WTC11 (cell line): ENCODE measurements around the gene GJB3. TPM values are rescaled to one million over a fixed set of nuclear protein-coding genes. Genes with fewer than 3 reads are reported as not detected.

ENCODE experiments used
- ATAC-seq: fragments of 200-7000 bp; cut with Tn5 transposase; 2 replicates; pipeline ENCODE4 v1.10.0; 2021; ENCODE audit warnings: mild to moderate bottlenecking, moderate library complexity
- CTCF ChIA-PET: fragments of 300-600 bp; sonication (Branson Sonifier 250); formaldehyde crosslinking; loops from one replicate; lab custom pipeline; 2021; ENCODE audit warnings: antibody characterized with exemption; lab: Charles Lee
- POLR2A ChIA-PET: fragments of 350-600 bp; sonication (Branson Sonifier 250); formaldehyde crosslinking; loops from one replicate; lab custom pipeline; 2021; ENCODE audit warnings: antibody characterized with exemption; lab: Charles Lee
- DNase-seq: peaks from one replicate; pipeline ENCODE4 v3.0.0; 2021; ENCODE audit warnings: low spot score
- H3K27ac Mint-ChIP-seq: 2 replicates; pipeline ENCODE4 v1.8.0; 2021; ENCODE audit warnings: mixed read lengths
- H3K27me3 Mint-ChIP-seq: 2 replicates; pipeline ENCODE4 v1.8.0; 2021; ENCODE audit warnings: low read depth, mild to moderate bottlenecking, moderate library complexity, mixed read lengths
- H3K36me3 Mint-ChIP-seq: 2 replicates; pipeline ENCODE4 v1.8.0; 2021; ENCODE audit warnings: mixed read lengths
- H3K4me1 Mint-ChIP-seq: 2 replicates; pipeline ENCODE4 v1.8.0; 2022; ENCODE audit warnings: mixed read lengths
- H3K4me3 Mint-ChIP-seq: 2 replicates; pipeline ENCODE4 v1.8.0; 2021; ENCODE audit warnings: mild to moderate bottlenecking, moderate library complexity, mixed read lengths
- H3K9me3 Mint-ChIP-seq: 2 replicates; pipeline ENCODE4 v1.8.0; 2021; ENCODE audit warnings: mixed read lengths
- CBFB ChIP-seq: sonication (generic); formaldehyde crosslinking; IDR thresholded peaks from 2 replicates; pipeline ENCODE4 v1.8.1; 2022; ENCODE audit warnings: mild to moderate bottlenecking, low read depth, missing genetic modification reagents
- CREM ChIP-seq: sonication (generic); formaldehyde crosslinking; IDR thresholded peaks from 2 replicates; pipeline ENCODE4 v1.8.1; 2022; ENCODE audit warnings: mild to moderate bottlenecking, missing genetic modification reagents, moderate library complexity
- ETV6 ChIP-seq: sonication (generic); formaldehyde crosslinking; IDR thresholded peaks from 2 replicates; pipeline ENCODE4 v1.8.1; 2022; ENCODE audit warnings: mild to moderate bottlenecking, missing genetic modification reagents
- FOXP1 ChIP-seq: sonication (generic); formaldehyde crosslinking; IDR thresholded peaks from 2 replicates; pipeline ENCODE4 v1.8.0; 2022; ENCODE audit warnings: missing genetic modification reagents, mild to moderate bottlenecking, moderate library complexity, borderline replicate concordance
- IRF2 ChIP-seq: sonication (generic); formaldehyde crosslinking; IDR thresholded peaks from 2 replicates; pipeline ENCODE4 v1.8.0; 2022; ENCODE audit warnings: low read depth, missing genetic modification reagents, borderline replicate concordance
- JUN ChIP-seq: sonication (generic); formaldehyde crosslinking; IDR thresholded peaks from 2 replicates; pipeline ENCODE4 v1.8.0; 2023; ENCODE audit warnings: mild to moderate bottlenecking, missing genetic modification reagents
- MXD4 ChIP-seq: fragments of 250-450 bp; sonication (Bioruptor Pico); IDR thresholded peaks from 2 replicates; pipeline ENCODE4 v1.8.0; 2021; ENCODE audit warnings: mild to moderate bottlenecking, moderate library complexity, borderline replicate concordance
- NFE2L1 ChIP-seq: sonication (generic); formaldehyde crosslinking; IDR thresholded peaks from 2 replicates; pipeline ENCODE4 v1.8.1; 2023; ENCODE audit warnings: missing genetic modification reagents
- NR3C1 ChIP-seq: sonication (generic); formaldehyde crosslinking; conservative IDR thresholded peaks from 2 replicates; pipeline ENCODE4 v1.8.1; 2023; ENCODE audit warnings: low read depth, mild to moderate bottlenecking, missing genetic modification reagents
- OVOL2 ChIP-seq: fragments of 250-450 bp; sonication (Bioruptor Pico); IDR thresholded peaks from 2 replicates; pipeline ENCODE4 v1.9.0; 2021; ENCODE audit warnings: mild to moderate bottlenecking, borderline replicate concordance
- SP1 ChIP-seq: sonication (generic); formaldehyde crosslinking; conservative IDR thresholded peaks from 2 replicates; pipeline ENCODE4 v1.8.1; 2022; ENCODE audit warnings: missing genetic modification reagents
- TEAD4 ChIP-seq: sonication (generic); formaldehyde crosslinking; IDR thresholded peaks from 2 replicates; pipeline ENCODE4 v1.8.0; 2022; ENCODE audit warnings: mild to moderate bottlenecking, missing genetic modification reagents
- TP53 ChIP-seq: sonication (generic); formaldehyde crosslinking; IDR thresholded peaks from 2 replicates; pipeline ENCODE4 v1.8.1; 2023; ENCODE audit warnings: mild to moderate bottlenecking, missing genetic modification reagents
- ZNF219 ChIP-seq: sonication (generic); formaldehyde crosslinking; IDR thresholded peaks from 2 replicates; pipeline ENCODE4 v1.8.0; 2023; ENCODE audit warnings: missing genetic modification reagents, mild to moderate bottlenecking, borderline replicate concordance
- ZNF232 ChIP-seq: sonication (generic); formaldehyde crosslinking; IDR thresholded peaks from 2 replicates; pipeline ENCODE4 v1.8.0; 2022; ENCODE audit warnings: mild to moderate bottlenecking, missing genetic modification reagents
- ZNF317 ChIP-seq: sonication (generic); formaldehyde crosslinking; IDR thresholded peaks from 2 replicates; pipeline ENCODE4 v1.8.1; 2023; ENCODE audit warnings: low read depth, mild to moderate bottlenecking, moderate library complexity, missing genetic modification reagents, borderline replicate concordance
- ZNF423 ChIP-seq: fragments of 250-450 bp; sonication (Bioruptor Pico); IDR thresholded peaks from 2 replicates; pipeline ENCODE4 v2.1.2; 2022; ENCODE audit warnings: mild to moderate bottlenecking, moderate library complexity
- total RNA-seq: library from RNA; stranded (reverse); gene quantifications from 3 replicates; pipeline ENCODE4 v1.2.3, GENCODE V29; 2021
- TF ChIP-seq, protein P1 (sequence below): fragments of 250-450 bp; sonication (Bioruptor Pico); IDR thresholded peaks from 2 replicates; pipeline ENCODE4 v1.9.0; 2021; ENCODE audit warnings: mild to moderate bottlenecking
- TF ChIP-seq, protein P2 (sequence below): fragments of 250-450 bp; sonication (Bioruptor Pico); IDR thresholded peaks from 2 replicates; pipeline ENCODE4 v1.9.0; 2021; ENCODE audit warnings: mild to moderate bottlenecking
- TF ChIP-seq, protein P3 (sequence below): fragments of 250-450 bp; sonication (Bioruptor Pico); conservative IDR thresholded peaks from 2 replicates; pipeline ENCODE4 v1.9.0; 2021; ENCODE audit warnings: mild to moderate bottlenecking
- TF ChIP-seq, protein P4 (sequence below): sonication (generic); formaldehyde crosslinking; IDR thresholded peaks from 2 replicates; pipeline ENCODE4 v1.8.1; 2022; ENCODE audit warnings: missing genetic modification reagents, borderline replicate concordance
- TF ChIP-seq, protein P5 (sequence below): sonication (generic); formaldehyde crosslinking; IDR thresholded peaks from 2 replicates; pipeline ENCODE4 v1.8.1; 2023; ENCODE audit warnings: mild to moderate bottlenecking, missing genetic modification reagents
- TF ChIP-seq, protein P6 (sequence below): sonication (generic); formaldehyde crosslinking; IDR thresholded peaks from 2 replicates; pipeline ENCODE4 v1.8.0; 2022; ENCODE audit warnings: mild to moderate bottlenecking, missing genetic modification reagents
- TF ChIP-seq, protein P7 (sequence below): sonication (generic); formaldehyde crosslinking; IDR thresholded peaks from 2 replicates; pipeline ENCODE4 v1.8.1; 2022; ENCODE audit warnings: low read depth, missing genetic modification reagents, borderline replicate concordance

The GJB3 gene
- total RNA-seq, 1 experiment from 2014 or later = 0.46 TPM

DNA sequence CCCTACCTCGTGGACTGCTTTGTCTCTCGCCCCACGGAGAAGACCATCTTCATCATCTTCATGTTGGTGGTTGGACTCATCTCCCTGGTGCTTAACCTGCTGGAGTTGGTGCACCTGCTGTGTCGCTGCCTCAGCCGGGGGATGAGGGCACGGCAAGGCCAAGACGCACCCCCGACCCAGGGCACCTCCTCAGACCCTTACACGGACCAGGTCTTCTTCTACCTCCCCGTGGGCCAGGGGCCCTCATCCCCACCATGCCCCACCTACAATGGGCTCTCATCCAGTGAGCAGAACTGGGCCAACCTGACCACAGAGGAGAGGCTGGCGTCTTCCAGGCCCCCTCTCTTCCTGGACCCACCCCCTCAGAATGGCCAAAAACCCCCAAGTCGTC is 13.8 kb downstream of the GJB3 start:
- H3K4me3 Mint-ChIP-seq = no peak overlapping the region
- no peak overlapping the region for H3K27ac Mint-ChIP-seq
- no peaks in the 10 kb centered on the region for H3K36me3 Mint-ChIP-seq
- ChIA-PET POLR2A (no interaction called here), CTCF (no interaction called here)
- DNase-seq (no peak), ATAC-seq (no peak)
- peaks cover 17% of the 10 kb centered on the region for H3K4me1 Mint-ChIP-seq
- TF ChIP-seq NFE2L1 (no peak), FOXP1 (CRISPR knock-in tag) (no peak), SP1 (CRISPR knock-in tag) (no peak), TEAD4 (CRISPR knock-in tag) (no peak), OVOL2 (CRISPR knock-in tag) (no peak), ZNF423 (CRISPR knock-in tag) (no peak), ZNF317 (no peak), ZNF232 (no peak), JUN (CRISPR knock-in tag) (no peak), MXD4 (CRISPR knock-in tag) (no peak), NR3C1 (no peak), CREM (no peak)
- TF ChIP-seq, protein P1, sequence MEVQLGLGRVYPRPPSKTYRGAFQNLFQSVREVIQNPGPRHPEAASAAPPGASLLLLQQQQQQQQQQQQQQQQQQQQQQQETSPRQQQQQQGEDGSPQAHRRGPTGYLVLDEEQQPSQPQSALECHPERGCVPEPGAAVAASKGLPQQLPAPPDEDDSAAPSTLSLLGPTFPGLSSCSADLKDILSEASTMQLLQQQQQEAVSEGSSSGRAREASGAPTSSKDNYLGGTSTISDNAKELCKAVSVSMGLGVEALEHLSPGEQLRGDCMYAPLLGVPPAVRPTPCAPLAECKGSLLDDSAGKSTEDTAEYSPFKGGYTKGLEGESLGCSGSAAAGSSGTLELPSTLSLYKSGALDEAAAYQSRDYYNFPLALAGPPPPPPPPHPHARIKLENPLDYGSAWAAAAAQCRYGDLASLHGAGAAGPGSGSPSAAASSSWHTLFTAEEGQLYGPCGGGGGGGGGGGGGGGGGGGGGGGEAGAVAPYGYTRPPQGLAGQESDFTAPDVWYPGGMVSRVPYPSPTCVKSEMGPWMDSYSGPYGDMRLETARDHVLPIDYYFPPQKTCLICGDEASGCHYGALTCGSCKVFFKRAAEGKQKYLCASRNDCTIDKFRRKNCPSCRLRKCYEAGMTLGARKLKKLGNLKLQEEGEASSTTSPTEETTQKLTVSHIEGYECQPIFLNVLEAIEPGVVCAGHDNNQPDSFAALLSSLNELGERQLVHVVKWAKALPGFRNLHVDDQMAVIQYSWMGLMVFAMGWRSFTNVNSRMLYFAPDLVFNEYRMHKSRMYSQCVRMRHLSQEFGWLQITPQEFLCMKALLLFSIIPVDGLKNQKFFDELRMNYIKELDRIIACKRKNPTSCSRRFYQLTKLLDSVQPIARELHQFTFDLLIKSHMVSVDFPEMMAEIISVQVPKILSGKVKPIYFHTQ (CRISPR knock-in tag) = no peak
- TF ChIP-seq, protein P2, sequence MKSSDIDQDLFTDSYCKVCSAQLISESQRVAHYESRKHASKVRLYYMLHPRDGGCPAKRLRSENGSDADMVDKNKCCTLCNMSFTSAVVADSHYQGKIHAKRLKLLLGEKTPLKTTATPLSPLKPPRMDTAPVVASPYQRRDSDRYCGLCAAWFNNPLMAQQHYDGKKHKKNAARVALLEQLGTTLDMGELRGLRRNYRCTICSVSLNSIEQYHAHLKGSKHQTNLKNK (CRISPR knock-in tag) = no peak
- TF ChIP-seq, protein P3, sequence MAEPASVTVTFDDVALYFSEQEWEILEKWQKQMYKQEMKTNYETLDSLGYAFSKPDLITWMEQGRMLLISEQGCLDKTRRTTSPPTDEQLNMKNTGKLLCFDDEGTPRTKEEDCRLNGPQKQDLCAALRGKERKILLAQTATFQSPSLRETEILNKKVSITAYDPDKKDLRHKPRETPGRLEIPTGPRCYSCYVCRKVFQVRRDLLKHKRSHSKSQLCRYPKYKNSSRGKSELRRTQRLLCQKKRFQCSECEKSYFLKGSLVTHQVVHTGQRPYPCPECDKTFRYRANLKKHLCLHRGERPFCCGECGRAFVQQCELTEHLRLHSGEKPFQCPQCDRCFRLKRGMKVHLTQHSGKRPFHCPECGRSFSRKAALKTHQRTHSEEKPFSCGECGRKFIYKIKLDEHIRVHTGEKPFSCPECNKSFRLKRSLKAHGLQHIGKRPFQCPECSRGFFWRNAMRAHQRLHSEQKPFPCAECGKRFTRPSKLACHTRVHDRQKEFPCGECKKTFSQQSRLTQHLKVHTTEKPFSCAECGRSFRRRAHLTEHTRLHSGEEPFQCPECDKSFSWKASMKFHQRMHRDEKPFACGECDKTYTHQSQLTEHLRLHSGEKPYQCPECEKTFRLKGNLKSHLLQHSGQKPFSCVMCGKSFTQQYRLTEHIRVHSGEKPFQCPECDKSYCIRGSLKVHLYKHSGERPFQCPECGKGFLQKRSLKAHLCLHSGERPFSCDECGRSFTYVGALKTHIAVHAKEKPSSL (CRISPR knock-in tag) = no peak
- H3K27me3 Mint-ChIP-seq = peaks cover 27% of the 10 kb centered on the region
- H3K9me3 Mint-ChIP-seq = no peaks in the 10 kb centered on the region

DNA sequence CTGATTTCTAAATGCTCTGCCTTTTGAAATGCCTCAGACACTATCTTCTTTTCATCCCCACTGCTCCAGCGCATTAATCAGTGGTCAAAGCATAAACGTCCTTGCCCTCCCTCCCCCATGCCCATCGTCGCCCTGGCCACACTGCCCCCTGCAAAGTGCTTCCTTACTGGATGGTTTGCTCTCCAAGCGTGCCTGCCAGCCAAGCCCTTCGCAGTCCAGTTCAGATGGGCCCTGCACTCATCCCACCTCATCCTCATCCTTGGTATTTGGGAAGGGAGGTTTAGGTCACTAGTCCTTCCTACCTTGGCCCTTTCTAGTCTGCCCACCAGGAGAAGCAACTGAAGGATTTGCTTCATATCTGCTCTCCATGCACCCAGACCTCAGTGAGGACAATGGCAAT is 14.9 kb downstream of the GJB3 start:
- no peak for DNase-seq
- ChIA-PET POLR2A (no interaction called here), CTCF (interaction anchor here (1.8 to 2.3 kb wide), 3 partner anchors 10 to 64 kb away, joined by 9 to 27 read pairs (median 15); partner anchors contain the start of gene SMIM12)
- ATAC-seq = no peak
- Mint-ChIP-seq H3K9me3 (no peaks in the 10 kb centered on the region), H3K4me1 (peaks cover 17% of the 10 kb centered on the region), H3K27me3 (peaks cover 29% of the 10 kb centered on the region), H3K36me3 (no peaks in the 10 kb centered on the region), H3K27ac (no peak overlapping the region), H3K4me3 (no peak overlapping the region)
- TF ChIP-seq, protein P4, sequence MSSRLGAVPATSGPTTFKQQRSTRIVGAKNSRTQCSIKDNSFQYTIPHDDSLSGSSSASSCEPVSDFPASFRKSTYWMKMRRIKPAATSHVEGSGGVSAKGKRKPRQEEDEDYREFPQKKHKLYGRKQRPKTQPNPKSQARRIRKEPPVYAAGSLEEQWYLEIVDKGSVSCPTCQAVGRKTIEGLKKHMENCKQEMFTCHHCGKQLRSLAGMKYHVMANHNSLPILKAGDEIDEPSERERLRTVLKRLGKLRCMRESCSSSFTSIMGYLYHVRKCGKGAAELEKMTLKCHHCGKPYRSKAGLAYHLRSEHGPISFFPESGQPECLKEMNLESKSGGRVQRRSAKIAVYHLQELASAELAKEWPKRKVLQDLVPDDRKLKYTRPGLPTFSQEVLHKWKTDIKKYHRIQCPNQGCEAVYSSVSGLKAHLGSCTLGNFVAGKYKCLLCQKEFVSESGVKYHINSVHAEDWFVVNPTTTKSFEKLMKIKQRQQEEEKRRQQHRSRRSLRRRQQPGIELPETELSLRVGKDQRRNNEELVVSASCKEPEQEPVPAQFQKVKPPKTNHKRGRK (CRISPR knock-in tag) = no peak
- TF ChIP-seq, protein P5, sequence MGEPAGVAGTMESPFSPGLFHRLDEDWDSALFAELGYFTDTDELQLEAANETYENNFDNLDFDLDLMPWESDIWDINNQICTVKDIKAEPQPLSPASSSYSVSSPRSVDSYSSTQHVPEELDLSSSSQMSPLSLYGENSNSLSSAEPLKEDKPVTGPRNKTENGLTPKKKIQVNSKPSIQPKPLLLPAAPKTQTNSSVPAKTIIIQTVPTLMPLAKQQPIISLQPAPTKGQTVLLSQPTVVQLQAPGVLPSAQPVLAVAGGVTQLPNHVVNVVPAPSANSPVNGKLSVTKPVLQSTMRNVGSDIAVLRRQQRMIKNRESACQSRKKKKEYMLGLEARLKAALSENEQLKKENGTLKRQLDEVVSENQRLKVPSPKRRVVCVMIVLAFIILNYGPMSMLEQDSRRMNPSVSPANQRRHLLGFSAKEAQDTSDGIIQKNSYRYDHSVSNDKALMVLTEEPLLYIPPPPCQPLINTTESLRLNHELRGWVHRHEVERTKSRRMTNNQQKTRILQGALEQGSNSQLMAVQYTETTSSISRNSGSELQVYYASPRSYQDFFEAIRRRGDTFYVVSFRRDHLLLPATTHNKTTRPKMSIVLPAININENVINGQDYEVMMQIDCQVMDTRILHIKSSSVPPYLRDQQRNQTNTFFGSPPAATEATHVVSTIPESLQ = no peak
- no peak for TF ChIP-seq IRF2 (CRISPR knock-in tag)
- TF ChIP-seq, protein P6, sequence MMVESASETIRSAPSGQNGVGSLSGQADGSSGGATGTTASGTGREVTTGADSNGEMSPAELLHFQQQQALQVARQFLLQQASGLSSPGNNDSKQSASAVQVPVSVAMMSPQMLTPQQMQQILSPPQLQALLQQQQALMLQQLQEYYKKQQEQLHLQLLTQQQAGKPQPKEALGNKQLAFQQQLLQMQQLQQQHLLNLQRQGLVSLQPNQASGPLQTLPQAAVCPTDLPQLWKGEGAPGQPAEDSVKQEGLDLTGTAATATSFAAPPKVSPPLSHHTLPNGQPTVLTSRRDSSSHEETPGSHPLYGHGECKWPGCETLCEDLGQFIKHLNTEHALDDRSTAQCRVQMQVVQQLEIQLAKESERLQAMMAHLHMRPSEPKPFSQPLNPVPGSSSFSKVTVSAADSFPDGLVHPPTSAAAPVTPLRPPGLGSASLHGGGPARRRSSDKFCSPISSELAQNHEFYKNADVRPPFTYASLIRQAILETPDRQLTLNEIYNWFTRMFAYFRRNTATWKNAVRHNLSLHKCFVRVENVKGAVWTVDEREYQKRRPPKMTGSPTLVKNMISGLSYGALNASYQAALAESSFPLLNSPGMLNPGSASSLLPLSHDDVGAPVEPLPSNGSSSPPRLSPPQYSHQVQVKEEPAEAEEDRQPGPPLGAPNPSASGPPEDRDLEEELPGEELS (CRISPR knock-in tag) = no peak
- TF ChIP-seq TP53 (CRISPR knock-in tag) = no peak
- no peak for TF ChIP-seq OVOL2 (CRISPR knock-in tag)
- TF ChIP-seq ZNF219 (CRISPR knock-in tag) = no peak
- no peak for TF ChIP-seq CBFB (CRISPR knock-in tag)
- no peak for TF ChIP-seq CREM
- TF ChIP-seq, protein P7, sequence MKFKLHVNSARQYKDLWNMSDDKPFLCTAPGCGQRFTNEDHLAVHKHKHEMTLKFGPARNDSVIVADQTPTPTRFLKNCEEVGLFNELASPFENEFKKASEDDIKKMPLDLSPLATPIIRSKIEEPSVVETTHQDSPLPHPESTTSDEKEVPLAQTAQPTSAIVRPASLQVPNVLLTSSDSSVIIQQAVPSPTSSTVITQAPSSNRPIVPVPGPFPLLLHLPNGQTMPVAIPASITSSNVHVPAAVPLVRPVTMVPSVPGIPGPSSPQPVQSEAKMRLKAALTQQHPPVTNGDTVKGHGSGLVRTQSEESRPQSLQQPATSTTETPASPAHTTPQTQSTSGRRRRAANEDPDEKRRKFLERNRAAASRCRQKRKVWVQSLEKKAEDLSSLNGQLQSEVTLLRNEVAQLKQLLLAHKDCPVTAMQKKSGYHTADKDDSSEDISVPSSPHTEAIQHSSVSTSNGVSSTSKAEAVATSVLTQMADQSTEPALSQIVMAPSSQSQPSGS (CRISPR knock-in tag) = no peak
- TF ChIP-seq ETV6 = no peak
- no peak for TF ChIP-seq SP1 (CRISPR knock-in tag)
